Endothelial cell (in vitro differentiated cells): ENCODE results near the gene JAG2. TPM values are rescaled to one million over a fixed set of nuclear protein-coding genes. Genes with fewer than 3 reads are reported as not detected.

Source experiments
- DNase-seq: peaks from one replicate; pipeline ENCODE4 v3.0.0; 2021; ENCODE audit warnings: low spot score
- H3K27ac Mint-ChIP-seq: one replicate; pipeline ENCODE4 v1.8.0; 2021; ENCODE audit warnings: mixed read lengths, inconsistent platforms; ENCODE audit not compliant: unreplicated experiment
- H3K27me3 Mint-ChIP-seq: one replicate; pipeline ENCODE4 v1.8.0; 2021; ENCODE audit warnings: mild to moderate bottlenecking, moderate library complexity, mixed read lengths, inconsistent platforms; ENCODE audit not compliant: unreplicated experiment
- H3K36me3 Mint-ChIP-seq: one replicate; pipeline ENCODE4 v1.8.0; 2021; ENCODE audit warnings: mild to moderate bottlenecking, low read depth, mixed read lengths, inconsistent platforms; ENCODE audit not compliant: unreplicated experiment
- H3K4me1 Mint-ChIP-seq: one replicate; pipeline ENCODE4 v1.8.0; 2021; ENCODE audit warnings: mild to moderate bottlenecking, mixed read lengths, inconsistent platforms; ENCODE audit not compliant: unreplicated experiment
- H3K4me3 Mint-ChIP-seq: one replicate; pipeline ENCODE4 v1.8.0; 2021; ENCODE audit warnings: mild to moderate bottlenecking, mixed read lengths, inconsistent platforms; ENCODE audit not compliant: unreplicated experiment
- H3K9me3 Mint-ChIP-seq: one replicate; pipeline ENCODE4 v1.8.0; 2021; ENCODE audit warnings: mixed read lengths, inconsistent platforms; ENCODE audit not compliant: unreplicated experiment
- CTCF ChIP-seq: fragments of 200-600 bp; sonication (generic); IDR thresholded peaks from one replicate; pipeline ENCODE4 v1.5.0; 2021; ENCODE audit warnings: antibody characterized with exemption; ENCODE audit not compliant: unreplicated experiment
- microRNA-seq: library from miRNA; unstranded; fragments of <30 nt; microRNA quantifications from one replicate; pipeline ENCODE4, GENCODE V29; 2020; ENCODE audit not compliant: unreplicated experiment
- total RNA-seq: library from RNA; stranded (reverse); fragmentation: NEBNext Ultra II Directional; extraction: Animal tissue kit (Norgen Biotek cat#: 25700); gene quantifications from one replicate; pipeline ENCODE4 v1.2.1, GENCODE V29; 2021; ENCODE audit not compliant: unreplicated experiment

JAG2 gene
- total RNA-seq, 1 donor from 2014 or later = 280 TPM

GRCh38 chr14:105091517-105092170, 76.9 kb downstream of the JAG2 start:
- Mint-ChIP-seq H3K4me1 (peaks cover 19% of the 10 kb centered on the region), H3K4me3 (peak overlapping the region; percentile 51), H3K27ac (no peak overlapping the region), H3K36me3 (peaks cover 9% of the 10 kb centered on the region), H3K27me3 (peaks cover 15% of the 10 kb centered on the region), H3K9me3 (no peaks in the 10 kb centered on the region)
- TF ChIP-seq CTCF = no peak
- no peak for DNase-seq

- no peak overlapping the region for H3K4me3 Mint-ChIP-seq
- peaks cover 5% of the 10 kb centered on the region for H3K36me3 Mint-ChIP-seq
- peaks cover 16% of the 10 kb centered on the region for H3K27me3 Mint-ChIP-seq
- no peak for DNase-seq
- H3K9me3 Mint-ChIP-seq = no peaks in the 10 kb centered on the region
- peaks cover 16% of the 10 kb centered on the region for H3K4me1 Mint-ChIP-seq
- TF ChIP-seq CTCF = no peak
- no peak overlapping the region for H3K27ac Mint-ChIP-seq
Observed at GRCh38 chr14:105091054-105091516, 77.5 kb downstream of the JAG2 start.

Small RNA genes within 50 kb of the gene (microRNA-seq; reads per million reads assigned to microRNA genes)
- 36.0 reads per million, percentile 73 among the genes with 10 or more reads in this experiment for gene MIR6765

Other genes starting within 250 kb of the JAG2 start
- 1.3 TPM for gene PLD4, start 243.9 kb downstream of the JAG2 start, total RNA-seq
- 26.9 TPM for gene AHNAK2, start 190.4 kb downstream of the JAG2 start, total RNA-seq
- 13.5 TPM for gene CLBA1, start 183.0 kb downstream of the JAG2 start, total RNA-seq
- 40.1 TPM for gene CDCA4, start 147.7 kb downstream of the JAG2 start, total RNA-seq
- gene GPR132, start 103.3 kb downstream of the JAG2 start, total RNA-seq = not detected
- 135 TPM for gene NUDT14, start 12.5 kb upstream of the JAG2 start, total RNA-seq
- 45.1 TPM for gene BTBD6, start 79.8 kb upstream of the JAG2 start, total RNA-seq
- 40.9 TPM for gene BRF1, start 132.2 kb upstream of the JAG2 start, total RNA-seq
- 113 TPM for gene PACS2, start 146.0 kb upstream of the JAG2 start, total RNA-seq
- 1.1 TPM for gene TEX22, start 229.8 kb upstream of the JAG2 start, total RNA-seq